Measurements from ENCODE around the gene KCNJ10. TPM values are rescaled to one million over a fixed set of nuclear protein-coding genes. Genes with fewer than 3 reads are reported as not detected.

KCNJ10 gene
- total RNA-seq, 2 experiments from 2014 or later: 0.11 TPM

DNA sequence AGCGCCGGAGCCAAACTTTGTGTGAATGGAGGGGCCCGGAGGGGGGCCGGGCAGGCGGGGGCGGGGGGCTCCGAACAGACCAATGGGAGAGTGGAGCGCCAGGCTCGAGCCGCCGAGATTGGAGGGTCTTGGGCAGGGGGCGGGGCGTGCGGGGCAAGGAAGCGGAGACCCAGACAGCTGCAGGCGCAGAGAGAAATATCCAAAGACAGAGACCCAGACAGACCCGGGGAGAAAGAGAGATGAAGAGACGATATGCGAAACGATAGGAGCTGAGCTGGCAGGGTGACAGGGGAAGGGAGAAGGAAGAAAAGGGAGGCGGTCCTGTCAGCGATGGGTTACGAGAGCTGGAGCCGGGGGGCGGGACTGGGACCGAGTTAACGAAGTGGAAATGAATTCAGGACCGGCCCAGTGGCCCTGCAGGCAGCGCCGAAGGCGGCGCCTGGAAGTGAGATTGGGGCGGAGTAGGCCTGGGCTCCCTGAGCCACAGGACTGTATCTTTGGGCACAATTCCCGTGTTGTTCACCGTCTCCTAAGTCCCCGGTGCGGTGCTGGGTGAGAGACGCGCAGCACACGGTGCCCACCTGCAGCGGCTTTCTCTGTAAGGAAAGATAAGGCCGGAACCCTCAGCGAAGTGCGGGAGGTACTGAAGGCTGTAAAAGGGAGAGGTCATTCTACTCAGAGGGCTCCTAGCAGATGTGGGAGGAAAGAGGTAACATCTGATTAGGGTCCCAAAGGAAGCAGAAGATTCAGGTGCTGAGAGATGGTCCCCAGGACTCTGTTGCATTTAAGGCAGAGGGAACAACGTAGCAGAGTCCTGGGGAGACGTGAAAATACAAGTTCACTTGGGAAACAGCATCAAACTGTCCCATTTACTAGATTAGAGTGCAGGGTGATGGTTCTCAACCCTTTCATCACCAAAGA, 543 bp upstream of the KCNJ10 start:
- peak overlapping the region; percentile 18 for H3K27ac Mint-ChIP-seq
- POLR2A ChIA-PET: no interaction called here

DNA sequence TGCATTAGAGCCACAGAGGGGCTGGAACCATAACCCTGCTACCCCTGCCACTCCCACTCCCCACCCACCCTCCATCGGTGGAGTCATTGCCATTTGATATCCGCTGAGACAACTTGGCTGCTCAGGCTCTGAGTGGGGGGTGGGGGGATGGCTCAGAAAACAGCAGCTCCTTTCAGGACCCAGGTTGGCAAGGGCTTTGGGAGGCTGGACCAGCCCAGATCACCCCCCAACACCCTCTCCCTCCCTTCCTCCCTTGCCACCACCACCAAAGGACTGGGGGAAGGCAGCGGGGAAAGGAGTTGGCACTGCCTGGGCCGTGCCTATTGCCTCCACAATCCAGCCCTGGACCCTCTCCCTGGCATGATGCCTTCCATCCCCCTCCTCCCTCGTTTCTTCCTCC, 1.7 kb downstream of the KCNJ10 start:
- POLR2A ChIA-PET: no interaction called here
- Mint-ChIP-seq H3K27ac (no peak overlapping the region), H3K27me3 (peaks cover 26% of the 10 kb centered on the region), H3K4me1 (peaks cover 21% of the 10 kb centered on the region), H3K36me3 (ENCODE audit: low read depth) (no peaks in the 10 kb centered on the region), H3K4me3 (no peak overlapping the region), H3K9me3 (ENCODE audit: low read depth) (no peaks in the 10 kb centered on the region)
- intact Hi-C loops (cut with DNase I, micrococcal nuclease): no loop called here
- CTCF ChIA-PET: interaction anchor here (0.7 to 38.5 kb wide), 3 partner anchors 7 to 81 kb away, joined by 3 to 636 read pairs (median 636); partner anchors contain the start of genes KCNJ10 and KCNJ9
- DNase-seq (no peak), ATAC-seq (no peak)

More for the DNA sequence above, 543 bp upstream of the KCNJ10 start:
- intact Hi-C loops (cut with DNase I, micrococcal nuclease): no loop called here
- peak overlapping the region; percentile 71 for H3K4me3 Mint-ChIP-seq
- peaks cover 21% of the 10 kb centered on the region for H3K4me1 Mint-ChIP-seq
- peak; percentile 71 for DNase-seq
- H3K9me3 Mint-ChIP-seq (ENCODE audit: low read depth): no peaks in the 10 kb centered on the region
- peak; percentile 71 for ATAC-seq
- H3K36me3 Mint-ChIP-seq (ENCODE audit: low read depth): no peaks in the 10 kb centered on the region
- peaks cover 38% of the 10 kb centered on the region for H3K27me3 Mint-ChIP-seq
- CTCF ChIA-PET: interaction anchor here (0.8 to 38.5 kb wide), 7 partner anchors 8 to 182 kb away, joined by 3 to 636 read pairs (median 5); partner anchors contain the start of genes IGSF9, KCNJ10 and KCNJ9

DNA sequence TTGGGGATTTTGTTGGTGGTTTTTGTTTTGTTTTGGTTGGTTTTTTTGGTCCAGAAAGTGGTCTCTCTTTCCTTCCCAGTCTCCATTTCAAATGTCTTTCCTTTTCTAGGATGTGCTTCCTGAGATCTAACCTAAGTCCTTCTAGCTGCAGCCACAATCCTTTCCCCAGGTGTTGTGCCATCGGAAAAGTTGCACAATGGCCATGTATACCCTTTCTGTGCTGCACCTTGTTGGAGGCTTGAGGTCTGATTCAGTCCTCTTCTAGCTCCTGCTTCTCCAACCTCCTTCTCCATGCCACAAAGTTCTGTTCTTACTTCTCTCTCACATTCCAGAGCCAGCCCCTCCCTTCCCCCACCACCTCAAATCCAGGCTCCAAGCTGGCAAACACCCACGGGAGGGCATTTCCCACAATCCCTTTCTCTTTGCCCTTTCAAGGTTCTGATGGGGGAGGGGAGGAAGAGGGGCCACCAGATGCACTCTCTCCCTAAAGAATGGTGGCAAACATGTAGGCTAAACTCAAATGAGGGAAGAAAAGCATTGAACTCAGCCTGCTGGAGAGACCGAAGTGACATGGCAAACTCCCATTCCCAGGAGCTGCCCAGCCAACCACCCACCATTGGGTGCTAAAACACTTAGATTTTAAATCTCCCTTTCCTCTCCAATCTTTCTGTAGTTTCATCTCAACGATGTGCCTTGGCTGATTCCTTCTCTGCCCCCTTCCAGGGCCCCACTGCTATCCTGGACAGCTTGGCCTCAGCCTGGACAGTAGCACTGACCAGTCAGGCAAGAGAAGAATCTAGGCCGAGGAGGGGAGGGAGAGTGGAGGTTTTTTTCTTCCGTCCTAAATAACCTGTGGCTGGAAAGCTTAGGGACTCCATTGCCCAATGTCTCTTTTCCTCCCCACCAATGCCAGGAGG, 2.9 kb downstream of the KCNJ10 start:
- H3K4me1 Mint-ChIP-seq: peaks cover 20% of the 10 kb centered on the region
- ChIA-PET CTCF (interaction anchor here (0.5 to 38.5 kb wide), 6 partner anchors 6 to 995 kb away, joined by 3 to 636 read pairs (median 3); partner anchors contain the start of genes KCNJ10 and KCNJ9), POLR2A (no interaction called here)
- intact Hi-C loops (cut with DNase I, micrococcal nuclease): no loop called here
- ATAC-seq: no peak
- no peak overlapping the region for H3K4me3 Mint-ChIP-seq
- peaks cover 22% of the 10 kb centered on the region for H3K27me3 Mint-ChIP-seq
- H3K9me3 Mint-ChIP-seq (ENCODE audit: low read depth): no peaks in the 10 kb centered on the region
- H3K27ac Mint-ChIP-seq: no peak overlapping the region
- DNase-seq: no peak
- no peaks in the 10 kb centered on the region for H3K36me3 Mint-ChIP-seq (ENCODE audit: low read depth)

DNA sequence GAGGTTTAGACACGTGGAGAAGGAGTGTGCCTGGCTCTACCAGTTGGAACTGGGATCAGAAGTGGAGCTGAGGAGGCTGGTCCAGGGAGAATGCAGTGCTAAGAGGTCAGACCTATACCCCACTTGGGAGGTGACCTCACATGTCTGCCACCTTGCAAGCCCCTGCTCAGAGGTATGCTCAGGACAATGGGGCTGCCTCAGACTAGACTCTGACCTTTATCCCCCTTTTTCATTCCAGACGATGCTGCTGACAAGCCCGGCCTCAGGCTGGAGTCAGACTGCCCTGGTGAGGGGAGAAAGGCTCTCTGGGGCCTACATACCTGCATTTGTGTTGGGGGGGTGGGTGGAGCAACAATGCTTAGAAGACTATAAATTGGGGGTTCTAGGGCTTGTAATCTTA, 5.2 kb downstream of the KCNJ10 start:
- CTCF ChIA-PET: interaction anchor here (38.5 kb wide), 1 partner anchor 14 kb away, joined by 636 read pairs; the partner anchor contains the start of genes KCNJ10 and KCNJ9
- Mint-ChIP-seq H3K27me3 (peaks cover 6% of the 10 kb centered on the region), H3K4me3 (no peak overlapping the region), H3K9me3 (ENCODE audit: low read depth) (no peaks in the 10 kb centered on the region), H3K4me1 (peaks cover 3% of the 10 kb centered on the region), H3K27ac (no peak overlapping the region), H3K36me3 (ENCODE audit: low read depth) (no peaks in the 10 kb centered on the region)
- ATAC-seq: no peak
- intact Hi-C loops (cut with DNase I, micrococcal nuclease): no loop called here
- no peak for DNase-seq
- POLR2A ChIA-PET: no interaction called here

DNA sequence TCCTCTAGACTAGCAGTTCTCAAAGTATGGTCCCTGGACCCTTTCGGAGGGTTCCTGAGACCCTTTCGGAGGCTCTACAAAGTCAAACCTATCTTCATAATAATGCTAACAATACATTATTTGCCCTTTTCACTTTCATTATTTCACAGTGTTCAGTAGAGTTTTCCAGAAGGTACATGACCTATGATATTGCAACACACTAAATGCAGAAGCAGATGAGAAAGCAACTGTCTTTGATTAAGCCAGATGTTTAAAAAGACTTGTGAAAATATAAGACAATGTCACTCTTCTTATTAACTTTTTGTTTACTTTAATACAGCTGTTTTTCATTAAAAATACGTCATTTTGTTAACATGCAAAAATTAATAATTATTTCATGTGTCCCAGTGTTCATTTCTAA, 5.8 kb downstream of the KCNJ10 start:
- DNase-seq (no peak), ATAC-seq (no peak)
- ChIA-PET POLR2A (no interaction called here), CTCF (interaction anchor here (0.8 to 38.5 kb wide), 4 partner anchors 14 to 188 kb away, joined by 3 to 636 read pairs (median 3); partner anchors contain the start of genes KCNJ10 and KCNJ9)
- no peaks in the 10 kb centered on the region for H3K9me3 Mint-ChIP-seq (ENCODE audit: low read depth)
- intact Hi-C loops (cut with DNase I, micrococcal nuclease): no loop called here
- no peak overlapping the region for H3K27ac Mint-ChIP-seq
- H3K27me3 Mint-ChIP-seq: peaks cover 3% of the 10 kb centered on the region
- no peaks in the 10 kb centered on the region for H3K4me1 Mint-ChIP-seq
- no peak overlapping the region for H3K4me3 Mint-ChIP-seq
- H3K36me3 Mint-ChIP-seq (ENCODE audit: low read depth): no peaks in the 10 kb centered on the region

DNA sequence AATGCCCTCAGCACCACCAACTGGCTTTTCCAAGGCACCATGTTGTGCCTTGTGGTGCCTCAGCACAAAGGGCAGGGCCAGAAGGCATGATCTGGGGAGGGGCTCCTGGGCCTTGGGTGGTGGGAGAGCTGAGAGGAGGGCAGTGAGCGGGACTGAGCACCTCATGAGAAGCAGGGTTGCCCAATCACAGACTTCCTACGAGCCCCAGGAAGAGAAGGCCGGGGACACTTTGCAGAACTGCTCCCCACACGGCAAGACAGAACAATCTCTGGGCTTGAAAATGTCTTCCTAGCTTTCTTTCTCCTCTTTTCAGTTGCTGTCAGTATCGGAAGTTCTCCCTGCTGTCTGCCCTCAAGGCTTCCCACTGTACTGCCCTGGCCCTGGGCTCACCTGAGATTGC, 6.8 kb downstream of the KCNJ10 start:
- no peak overlapping the region for H3K27ac Mint-ChIP-seq
- POLR2A ChIA-PET: no interaction called here
- CTCF ChIA-PET: interaction anchor here (1.1 to 38.5 kb wide), 4 partner anchors 15 to 189 kb away, joined by 3 to 636 read pairs (median 3); partner anchors contain the start of genes KCNJ10 and KCNJ9
- DNase-seq (no peak), ATAC-seq (no peak)
- H3K36me3 Mint-ChIP-seq (ENCODE audit: low read depth): no peaks in the 10 kb centered on the region
- no peaks in the 10 kb centered on the region for H3K9me3 Mint-ChIP-seq (ENCODE audit: low read depth)
- intact Hi-C loops (cut with DNase I, micrococcal nuclease): no loop called here
- H3K4me1 Mint-ChIP-seq: no peaks in the 10 kb centered on the region
- H3K27me3 Mint-ChIP-seq: no peaks in the 10 kb centered on the region
- no peak overlapping the region for H3K4me3 Mint-ChIP-seq

DNA sequence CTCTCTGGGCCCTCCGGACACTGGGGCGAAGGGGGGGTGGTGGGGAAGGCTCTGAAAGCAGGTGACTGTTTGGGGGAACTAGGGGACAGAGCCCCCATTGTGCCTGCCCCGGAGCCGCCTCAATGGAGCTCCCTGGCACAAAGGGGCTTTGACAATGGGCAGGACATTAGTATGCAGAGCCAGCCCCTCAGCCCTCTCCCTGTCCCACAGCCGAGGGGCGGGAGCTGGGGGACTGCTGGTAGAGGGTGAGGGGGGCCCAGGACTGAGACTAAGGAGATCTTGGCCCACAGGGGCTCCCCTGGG, 7.8 kb downstream of the KCNJ10 start:
- DNase-seq (no peak), ATAC-seq (no peak)
- intact Hi-C loops (cut with DNase I, micrococcal nuclease): no loop called here
- no peaks in the 10 kb centered on the region for H3K4me1 Mint-ChIP-seq
- no peaks in the 10 kb centered on the region for H3K36me3 Mint-ChIP-seq (ENCODE audit: low read depth)
- no peak overlapping the region for H3K27ac Mint-ChIP-seq
- H3K4me3 Mint-ChIP-seq: no peak overlapping the region
- no peaks in the 10 kb centered on the region for H3K27me3 Mint-ChIP-seq
- H3K9me3 Mint-ChIP-seq (ENCODE audit: low read depth): no peaks in the 10 kb centered on the region
- ChIA-PET POLR2A (no interaction called here), CTCF (interaction anchor here (1.4 to 38.5 kb wide), 2 partner anchors 16 to 55 kb away, joined by 3 to 636 read pairs; partner anchors contain the start of genes KCNJ10 and KCNJ9)

DNA sequence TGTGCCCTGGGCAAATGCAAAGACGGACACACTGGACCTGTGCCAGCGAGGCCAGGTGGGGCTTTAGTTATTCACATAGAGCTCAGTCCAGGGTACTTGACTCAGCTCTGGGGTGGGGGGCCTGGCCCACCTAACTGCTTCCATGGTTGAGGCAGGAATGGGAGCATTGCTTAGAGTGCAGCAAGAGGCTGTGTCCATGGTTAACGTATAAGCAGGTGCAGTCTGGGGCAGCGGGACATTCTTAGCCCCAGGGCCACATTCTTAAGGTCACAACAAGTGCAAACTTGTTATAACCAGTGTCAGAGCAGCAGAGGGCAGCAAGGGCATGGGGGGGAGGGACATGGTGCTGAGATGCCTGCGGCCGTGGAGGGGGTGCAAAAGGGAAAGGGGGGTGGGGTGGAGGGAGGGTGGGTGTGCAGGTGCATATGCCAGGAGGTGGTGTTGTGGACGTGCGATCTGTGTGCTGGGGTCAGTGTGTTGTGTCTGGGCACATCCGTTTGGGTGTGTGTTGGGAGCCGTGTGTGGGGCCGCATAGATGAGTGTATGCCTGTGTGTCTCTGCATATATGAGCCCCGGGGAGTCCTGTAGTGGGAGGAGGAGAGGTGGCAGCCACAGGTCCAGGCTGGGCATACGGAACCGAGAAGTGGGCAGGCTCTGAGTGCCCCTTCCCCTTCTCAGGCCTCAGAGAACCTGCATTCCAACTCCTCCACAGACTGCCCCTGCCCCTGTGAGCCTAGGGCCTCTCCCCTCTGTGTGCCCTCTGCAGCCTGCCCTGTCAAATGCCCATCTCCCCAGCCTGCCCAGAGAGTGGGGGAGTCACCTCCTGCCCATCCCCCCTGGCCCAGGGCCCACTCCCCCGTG, 8.4 kb downstream of the KCNJ10 start:
- Mint-ChIP-seq H3K36me3 (ENCODE audit: low read depth) (no peaks in the 10 kb centered on the region), H3K27me3 (no peaks in the 10 kb centered on the region), H3K9me3 (ENCODE audit: low read depth) (no peaks in the 10 kb centered on the region), H3K4me3 (no peak overlapping the region), H3K27ac (no peak overlapping the region), H3K4me1 (no peaks in the 10 kb centered on the region)
- intact Hi-C loops (cut with DNase I, micrococcal nuclease): no loop called here
- ChIA-PET CTCF (interaction anchor here (1.4 to 38.5 kb wide), 2 partner anchors 17 to 55 kb away, joined by 3 to 636 read pairs; partner anchors contain the start of genes KCNJ10 and KCNJ9), POLR2A (no interaction called here)
- DNase-seq (no peak), ATAC-seq (no peak)

DNA sequence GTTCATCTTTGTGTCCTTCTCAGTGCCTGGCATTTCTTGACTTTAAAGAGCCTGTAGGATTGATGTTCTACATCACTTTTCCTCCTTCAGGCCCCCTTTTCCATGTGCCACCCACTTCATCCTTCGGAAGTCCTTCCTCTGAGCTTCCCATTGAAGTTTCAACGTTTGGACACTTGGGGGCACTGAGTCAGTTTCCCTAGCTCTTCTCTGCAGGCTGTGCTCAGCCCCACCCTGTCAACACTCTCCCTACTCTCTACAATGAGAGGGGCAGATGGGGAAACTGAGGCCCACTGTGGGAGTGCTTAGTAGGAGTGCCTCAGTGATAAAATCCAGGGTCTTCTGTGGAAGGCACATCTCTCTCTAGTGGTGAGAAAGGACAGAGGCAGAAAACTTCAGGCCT, 11.9 kb downstream of the KCNJ10 start:
- Mint-ChIP-seq H3K27ac (no peak overlapping the region), H3K27me3 (peaks cover 5% of the 10 kb centered on the region), H3K36me3 (ENCODE audit: low read depth) (no peaks in the 10 kb centered on the region), H3K4me3 (no peak overlapping the region), H3K4me1 (no peaks in the 10 kb centered on the region), H3K9me3 (ENCODE audit: low read depth) (no peaks in the 10 kb centered on the region)
- CTCF ChIA-PET: interaction anchor here (1.4 to 38.5 kb wide), 2 partner anchors 12 to 20 kb away, joined by 7 to 636 read pairs; partner anchors contain the start of genes KCNJ10 and KCNJ9
- POLR2A ChIA-PET: no interaction called here
- ATAC-seq: no peak
- intact Hi-C loops (cut with DNase I, micrococcal nuclease): no loop called here
- DNase-seq: no peak

DNA sequence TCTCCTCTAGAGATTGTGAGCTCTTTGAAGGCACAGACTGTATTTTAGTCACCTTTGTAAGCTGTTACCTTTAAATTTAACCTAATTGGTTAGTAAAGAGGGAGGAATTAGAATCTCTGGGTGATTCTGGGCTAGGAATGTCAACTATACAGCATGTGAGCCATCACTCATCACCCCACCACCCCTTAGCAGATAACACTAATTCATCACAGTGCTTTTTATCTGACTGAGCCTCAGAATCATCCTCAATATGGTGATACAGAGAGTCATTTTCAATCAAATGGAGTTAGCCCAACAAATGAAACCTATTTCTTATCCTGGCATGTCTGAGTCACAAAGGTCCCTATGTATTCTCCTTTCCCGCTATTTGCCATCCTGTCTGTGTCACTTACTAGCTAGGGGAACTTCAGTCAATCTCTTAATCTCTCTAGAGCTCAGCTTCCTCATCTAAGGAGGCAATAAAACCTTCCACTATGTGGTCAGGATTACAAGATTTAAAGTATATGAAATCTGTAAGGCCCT, 13.3 kb downstream of the KCNJ10 start:
- Mint-ChIP-seq H3K4me1 (no peaks in the 10 kb centered on the region), H3K36me3 (ENCODE audit: low read depth) (no peaks in the 10 kb centered on the region)
- intact Hi-C loops (cut with DNase I, micrococcal nuclease): no loop called here

More for the DNA sequence above, 13.3 kb downstream of the KCNJ10 start:
- no peak for DNase-seq
- POLR2A ChIA-PET: no interaction called here
- CTCF ChIA-PET: interaction anchor here (0.6 to 38.5 kb wide), 3 partner anchors 10 to 27 kb away, joined by 3 to 636 read pairs (median 7); partner anchors contain the start of genes KCNJ10 and KCNJ9
- peak; percentile 58 for ATAC-seq
- peaks cover 10% of the 10 kb centered on the region for H3K27me3 Mint-ChIP-seq
- H3K27ac Mint-ChIP-seq: no peak overlapping the region
- no peak overlapping the region for H3K4me3 Mint-ChIP-seq
- H3K9me3 Mint-ChIP-seq (ENCODE audit: low read depth): no peaks in the 10 kb centered on the region
